Activated T-cell treated with anti-CD3 and anti-CD28 coated beads for 24 hours (primary cell): ENCODE measurements around the gene SLC35C1.
"Not testable (repeated sequence)": the region's sequence is repeated elsewhere in the genome, so short reads cannot be mapped to it uniquely, and the experiment has no call there.

Experiments
- DNase-seq: peaks from one replicate; pipeline ENCODE4 v3.0.0-alpha.2; 2020; ENCODE audit warnings: low read depth

Gene SLC35C1

GRCh38 chr11:45788887-45789286, 16.1 kb upstream of the SLC35C1 start:
- no peak for DNase-seq

- DNase-seq: no peak
Measured at GRCh38 chr11:45791524-45791923, 13.4 kb upstream of the SLC35C1 start.

GRCh38 chr11:45794169-45794568, 10.8 kb upstream of the SLC35C1 start:
- DNase-seq: no peak

- DNase-seq: no peak
Measured at GRCh38 chr11:45795379-45795778, 9.6 kb upstream of the SLC35C1 start.

GRCh38 chr11:45796461-45796861, 8.5 kb upstream of the SLC35C1 start:
- no peak for DNase-seq

GRCh38 chr11:45798793-45799441, 6.0 kb upstream of the SLC35C1 start:
- no peak for DNase-seq

GRCh38 chr11:45799562-45799961, 5.4 kb upstream of the SLC35C1 start:
- DNase-seq: no peak

GRCh38 chr11:45800261-45800660, 4.7 kb upstream of the SLC35C1 start:
- no peak for DNase-seq

- no peak for DNase-seq
Measured at GRCh38 chr11:45801723-45802315, 3.1 kb upstream of the SLC35C1 start.

GRCh38 chr11:45802531-45803317, 2.2 kb upstream of the SLC35C1 start:
- DNase-seq: no peak

- DNase-seq: peak; percentile 48
Measured at GRCh38 chr11:45803971-45804760, 783 bp upstream of the SLC35C1 start.

- DNase-seq: no peak
Measured at GRCh38 chr11:45805305-45806071, 539 bp downstream of the SLC35C1 start.

- DNase-seq: no peak
Measured at GRCh38 chr11:45806072-45806933, 1.4 kb downstream of the SLC35C1 start.

- DNase-seq: no peak
Measured at GRCh38 chr11:45806937-45807791, 2.2 kb downstream of the SLC35C1 start.

GRCh38 chr11:45807792-45808238, 2.9 kb downstream of the SLC35C1 start:
- no peak for DNase-seq

GRCh38 chr11:45808427-45808826, 3.5 kb downstream of the SLC35C1 start:
- not testable (repeated sequence) for DNase-seq

GRCh38 chr11:45809456-45810395, 4.8 kb downstream of the SLC35C1 start:
- DNase-seq: no peak

- DNase-seq: no peak
Measured at GRCh38 chr11:45810431-45811108, 5.6 kb downstream of the SLC35C1 start.
